PC-9 (cell line): ENCODE data around the gene CFAP251. TPM values are rescaled to one million over a fixed set of nuclear protein-coding genes. Genes with fewer than 3 reads are reported as not detected.

Experiments used
- BruUV-seq: library from RNA; stranded (reverse); fragments of 400-500 nt; replicated peaks from 2 replicates; lab custom pipeline; 2021; lab: Mats Ljungman, UMichigan
- CTCF ChIA-PET: fragments of 300-600 bp; sonication (Branson Sonifier 250); formaldehyde crosslinking; loops from one replicate; lab custom pipeline; 2022; ENCODE audit warnings: antibody characterized with exemption; lab: Charles Lee
- POLR2A ChIA-PET: fragments of 300-600 bp; sonication (Branson Sonifier 250); formaldehyde crosslinking; loops from one replicate; lab custom pipeline; 2022; ENCODE audit warnings: antibody characterized with exemption; ENCODE audit not compliant: unreplicated experiment; lab: Charles Lee
- DNase-seq, 2 experiments: peaks; one replicate each; pipeline versions ENCODE4 v3.0.0 to v3.0.0-alpha.2; 2015 to 2022; ENCODE audit warnings: mixed read lengths in 1 of 2
- H2AFZ ChIP-seq: fragments of 200-600 bp; sonication (generic); 2 replicates; pipeline ENCODE4 v1.8.1; 2017; ENCODE audit warnings: antibody characterized with exemption
- H3F3A ChIP-seq: fragments of 200-600 bp; sonication (generic); 2 replicates; pipeline ENCODE4 v1.8.1; 2017; ENCODE audit warnings: antibody characterized with exemption, mild to moderate bottlenecking, low read depth; ENCODE audit not compliant: insufficient read depth
- H3K27ac ChIP-seq: fragments of 200-600 bp; sonication (generic); 2 replicates; pipeline ENCODE4 v1.6.1; 2016; ENCODE audit warnings: mixed run types
- H3K27me3 ChIP-seq: fragments of 200-600 bp; sonication (generic); 2 replicates; pipeline ENCODE4 v1.6.1; 2016; ENCODE audit warnings: low read depth, mixed run types; ENCODE audit not compliant: insufficient read depth
- H3K36me3 ChIP-seq: fragments of 200-600 bp; sonication (generic); 2 replicates; pipeline ENCODE4 v1.6.1; 2016; ENCODE audit warnings: low read depth, mixed run types
- H3K4me1 ChIP-seq: fragments of 200-600 bp; sonication (generic); replicated peaks from 2 replicates; pipeline ENCODE4 v1.6.1; 2016; ENCODE audit warnings: mixed run types; ENCODE audit not compliant: insufficient read depth
- H3K4me2 ChIP-seq: fragments of 200-600 bp; sonication (generic); 2 replicates; pipeline ENCODE4 v1.6.1; 2017; ENCODE audit warnings: mixed run types
- H3K4me3 ChIP-seq: fragments of 200-600 bp; sonication (generic); 2 replicates; pipeline ENCODE4 v1.6.1; 2016; ENCODE audit warnings: mixed run types
- H3K79me2 ChIP-seq: fragments of 200-600 bp; sonication (generic); 2 replicates; pipeline ENCODE4 v1.6.1; 2017; ENCODE audit warnings: low read depth, mixed run types
- H3K9me2 ChIP-seq: fragments of 200-600 bp; sonication (generic); 2 replicates; pipeline ENCODE4 v1.8.1; 2017; ENCODE audit warnings: mild to moderate bottlenecking; ENCODE audit not compliant: insufficient read depth
- H3K9me3 ChIP-seq: fragments of 200-600 bp; sonication (generic); 2 replicates; pipeline ENCODE4 v1.8.1; 2016; ENCODE audit warnings: low read depth; ENCODE audit not compliant: insufficient read depth
- H4K20me1 ChIP-seq: fragments of 200-600 bp; sonication (generic); 2 replicates; pipeline ENCODE4 v1.8.1; 2017; ENCODE audit not compliant: insufficient read depth
- EZH2 ChIP-seq: fragments of 200-600 bp; sonication (generic); IDR thresholded peaks from 2 replicates; pipeline ENCODE4 v1.8.0; 2017; ENCODE audit warnings: antibody characterized with exemption, low read depth
- intact Hi-C: fragments of 100-400 bp; cut with micrococcal nuclease; formaldehyde crosslinking; loops from one replicate; pipeline ENCODE4 v1.10.0; 2022; ENCODE audit not compliant: unreplicated experiment
- total RNA-seq: library from RNA; stranded (reverse); gene quantifications from 2 replicates; pipeline ENCODE4 v1.2.3, GENCODE V29; 2021
- TF ChIP-seq, protein P1 (sequence below): fragments of 200-600 bp; sonication (generic); conservative IDR thresholded peaks from 2 replicates; pipeline ENCODE4 v1.6.1; 2017; ENCODE audit warnings: mixed run types, antibody characterized with exemption, mild to moderate bottlenecking, moderate library complexity

The CFAP251 gene
- total RNA-seq, 1 experiment from 2014 or later, result 4.3 TPM

DNA sequence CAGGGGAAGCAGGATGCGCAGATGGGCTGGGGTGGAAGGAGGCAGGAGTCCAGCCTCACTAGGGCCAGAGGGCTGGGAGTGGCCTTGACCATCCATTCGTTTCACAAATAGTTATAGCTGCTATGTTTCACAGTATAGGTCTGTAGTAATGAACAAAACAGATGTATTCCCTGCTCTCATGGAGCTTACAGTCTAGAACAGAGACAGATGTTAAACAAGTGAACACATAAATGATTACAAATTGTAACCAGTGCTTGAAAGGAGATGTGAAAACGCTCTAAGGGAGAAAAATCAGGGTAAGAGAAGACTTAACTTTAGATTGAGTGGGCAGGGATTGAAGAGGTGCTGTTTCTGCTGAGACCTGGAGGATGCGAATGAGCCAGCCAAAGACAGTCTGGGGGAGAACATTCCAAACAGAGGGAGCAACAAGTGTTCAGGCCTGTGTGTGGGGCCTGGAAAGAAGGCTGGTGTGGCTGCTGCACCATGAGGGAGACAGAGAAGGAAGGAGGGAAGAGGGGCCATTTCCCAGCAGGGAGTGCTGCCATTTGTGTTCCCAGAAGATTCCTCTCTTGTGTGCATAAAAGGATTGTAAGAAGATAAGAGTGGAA is 14.6 kb downstream of the CFAP251 start:
- ChIA-PET POLR2A (no interaction called here), CTCF (no interaction called here)
- H2AFZ ChIP-seq, result no peak overlapping the region
- H3K4me1 ChIP-seq, result no peaks in the 10 kb centered on the region
- H3K9me2 ChIP-seq, result no peaks in the 10 kb centered on the region
- BruUV-seq, result no TSS peak
- DNase-seq, result no peak
- no peak overlapping the region for H3K27ac ChIP-seq
- H4K20me1 ChIP-seq, result no peaks in the 10 kb centered on the region
- no peaks in the 10 kb centered on the region for H3K27me3 ChIP-seq
- H3F3A ChIP-seq, result no peaks in the 10 kb centered on the region
- H3K4me2 ChIP-seq, result no peak overlapping the region
- intact Hi-C loops, result no loop called here
- H3K79me2 ChIP-seq, result no peaks in the 10 kb centered on the region
- H3K4me3 ChIP-seq, result no peak overlapping the region
- H3K9me3 ChIP-seq, result no peaks in the 10 kb centered on the region
- no peaks in the 10 kb centered on the region for H3K36me3 ChIP-seq
- no peak for TF ChIP-seq EZH2
- TF ChIP-seq, protein P1, sequence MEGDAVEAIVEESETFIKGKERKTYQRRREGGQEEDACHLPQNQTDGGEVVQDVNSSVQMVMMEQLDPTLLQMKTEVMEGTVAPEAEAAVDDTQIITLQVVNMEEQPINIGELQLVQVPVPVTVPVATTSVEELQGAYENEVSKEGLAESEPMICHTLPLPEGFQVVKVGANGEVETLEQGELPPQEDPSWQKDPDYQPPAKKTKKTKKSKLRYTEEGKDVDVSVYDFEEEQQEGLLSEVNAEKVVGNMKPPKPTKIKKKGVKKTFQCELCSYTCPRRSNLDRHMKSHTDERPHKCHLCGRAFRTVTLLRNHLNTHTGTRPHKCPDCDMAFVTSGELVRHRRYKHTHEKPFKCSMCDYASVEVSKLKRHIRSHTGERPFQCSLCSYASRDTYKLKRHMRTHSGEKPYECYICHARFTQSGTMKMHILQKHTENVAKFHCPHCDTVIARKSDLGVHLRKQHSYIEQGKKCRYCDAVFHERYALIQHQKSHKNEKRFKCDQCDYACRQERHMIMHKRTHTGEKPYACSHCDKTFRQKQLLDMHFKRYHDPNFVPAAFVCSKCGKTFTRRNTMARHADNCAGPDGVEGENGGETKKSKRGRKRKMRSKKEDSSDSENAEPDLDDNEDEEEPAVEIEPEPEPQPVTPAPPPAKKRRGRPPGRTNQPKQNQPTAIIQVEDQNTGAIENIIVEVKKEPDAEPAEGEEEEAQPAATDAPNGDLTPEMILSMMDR, result no peak

DNA sequence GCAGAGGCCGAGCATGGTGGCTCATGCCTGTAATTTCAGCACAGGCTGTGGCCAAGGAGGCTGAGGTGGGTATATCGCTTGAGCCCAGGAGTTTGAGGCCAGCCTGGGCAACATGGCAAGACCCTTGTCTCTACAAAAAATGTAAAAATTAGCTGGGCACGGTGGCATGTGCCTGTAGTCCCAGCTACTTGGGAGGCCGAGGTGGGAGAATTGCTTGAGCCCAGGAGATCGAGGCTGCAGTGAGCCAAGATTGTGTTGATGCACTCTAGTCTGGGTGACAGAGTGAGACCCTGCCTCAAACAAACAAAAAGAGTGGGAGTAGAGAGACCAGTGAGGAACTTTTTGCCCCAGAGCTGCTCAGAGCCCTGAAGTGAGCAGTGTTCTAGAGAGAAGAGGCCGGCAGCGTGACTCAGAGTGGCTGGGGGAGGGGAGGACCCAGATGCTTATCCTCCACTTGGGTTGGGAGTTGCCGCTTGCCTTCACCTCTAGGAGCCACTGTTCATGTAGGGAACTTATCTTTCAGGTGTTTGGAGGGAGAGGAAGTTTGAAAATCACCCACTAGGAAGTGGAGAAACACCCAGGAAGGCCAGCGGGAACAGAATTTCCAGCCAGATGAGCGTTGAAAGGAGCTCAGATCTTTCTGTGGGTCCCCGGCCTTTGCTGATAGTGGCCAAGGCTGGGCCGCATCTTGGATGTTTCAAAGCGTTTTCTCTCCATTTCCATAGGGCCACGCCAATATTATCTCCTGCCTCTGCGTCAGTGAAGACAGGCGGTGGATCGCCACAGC is 15.3 kb downstream of the CFAP251 start:
- no TSS peak for BruUV-seq
- Histone ChIP-seq H3K79me2 (no peaks in the 10 kb centered on the region), H4K20me1 (no peaks in the 10 kb centered on the region), H3K9me3 (no peaks in the 10 kb centered on the region), H3F3A (no peaks in the 10 kb centered on the region), H3K27me3 (no peaks in the 10 kb centered on the region), H3K9me2 (no peaks in the 10 kb centered on the region), H2AFZ (no peak overlapping the region), H3K4me1 (no peaks in the 10 kb centered on the region), H3K4me2 (no peak overlapping the region), H3K4me3 (no peak overlapping the region), H3K36me3 (no peaks in the 10 kb centered on the region), H3K27ac (no peak overlapping the region)
- POLR2A ChIA-PET, result no interaction called here
- DNase-seq, result no peak
- intact Hi-C loops, result no loop called here
- TF ChIP-seq, protein P1, result no peak
- TF ChIP-seq EZH2, result no peak
- CTCF ChIA-PET, result no interaction called here

DNA sequence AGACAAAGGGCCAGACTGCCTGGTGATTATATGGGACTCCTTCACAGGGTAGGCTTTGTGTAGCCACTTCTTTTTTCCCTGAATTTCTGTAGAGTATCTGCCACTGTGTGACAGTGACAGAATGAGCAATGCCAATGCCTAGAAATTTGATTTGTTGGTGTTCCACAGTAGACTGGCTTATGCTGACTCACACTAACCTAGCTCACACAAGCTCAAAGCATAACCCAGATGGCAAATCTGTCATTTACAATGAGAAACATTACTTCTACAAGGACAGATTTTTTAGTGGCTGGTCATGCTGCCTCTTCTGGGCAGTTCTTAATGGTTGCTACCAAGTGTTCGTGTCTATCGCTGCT is 15.9 kb downstream of the CFAP251 start:
- Histone ChIP-seq H3K4me2 (no peak overlapping the region), H4K20me1 (no peaks in the 10 kb centered on the region), H3K9me3 (no peaks in the 10 kb centered on the region), H3K27ac (no peak overlapping the region), H3K9me2 (no peaks in the 10 kb centered on the region), H3F3A (no peaks in the 10 kb centered on the region), H3K36me3 (no peaks in the 10 kb centered on the region), H3K4me3 (no peak overlapping the region), H3K27me3 (no peaks in the 10 kb centered on the region), H3K4me1 (no peaks in the 10 kb centered on the region), H3K79me2 (no peaks in the 10 kb centered on the region), H2AFZ (no peak overlapping the region)
- ChIA-PET POLR2A (no interaction called here), CTCF (no interaction called here)
- BruUV-seq, result no TSS peak
- no peak for DNase-seq
- intact Hi-C loops, result no loop called here
- TF ChIP-seq, protein P1, result no peak
- no peak for TF ChIP-seq EZH2
